ENCODE data around the gene YWHAE. TPM values are rescaled to one million over a fixed set of nuclear protein-coding genes. Genes with fewer than 3 reads are reported as not detected.
"Not testable (repeated sequence)": the region's sequence is repeated elsewhere in the genome, so short reads cannot be mapped to it uniquely, and the experiment has no call there.

The YWHAE gene
- total and polyA plus RNA-seq, 5 donors = 366 to 570 (median 535) TPM

DNA sequence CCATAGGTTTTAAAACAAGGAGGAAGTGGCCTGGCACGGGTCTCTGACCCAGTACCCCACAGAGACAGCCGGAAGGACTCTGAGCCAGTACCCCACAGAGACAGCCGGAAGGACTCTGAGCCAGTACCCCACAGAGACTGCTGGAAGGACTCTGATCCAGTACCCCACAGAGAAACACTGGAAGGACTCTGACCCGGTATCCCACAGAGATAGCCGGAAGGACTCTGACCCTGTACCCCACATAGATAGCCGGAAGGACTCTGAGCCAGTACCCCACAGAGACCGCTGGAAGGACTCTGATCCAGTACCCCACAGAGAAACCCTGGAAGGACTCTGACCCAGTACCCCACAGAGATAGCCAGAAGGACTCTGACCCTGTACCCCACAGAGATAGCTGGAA, 71.6 kb downstream of the YWHAE start:
- ATAC-seq (no peak), DNase-seq (no peak)
- Histone ChIP-seq H3K9me3 (ENCODE audit: control insufficient read depth, low read length) (no peaks in the 10 kb centered on the region), H3K4me3 (ENCODE audit: low read length) (no peak overlapping the region), H3K27me3 (ENCODE audit: control insufficient read depth, insufficient read depth) (no peaks in the 10 kb centered on the region), H3K27ac (ENCODE audit: low read length) (no peak overlapping the region), H3K4me1 (ENCODE audit: control insufficient read depth, insufficient read depth, low read length) (no peaks in the 10 kb centered on the region)
- intact Hi-C loops (cut with DNase I) = no loop called here
- WGBS = 70% methylated on average over 7 of the region's 7 CpGs

DNA sequence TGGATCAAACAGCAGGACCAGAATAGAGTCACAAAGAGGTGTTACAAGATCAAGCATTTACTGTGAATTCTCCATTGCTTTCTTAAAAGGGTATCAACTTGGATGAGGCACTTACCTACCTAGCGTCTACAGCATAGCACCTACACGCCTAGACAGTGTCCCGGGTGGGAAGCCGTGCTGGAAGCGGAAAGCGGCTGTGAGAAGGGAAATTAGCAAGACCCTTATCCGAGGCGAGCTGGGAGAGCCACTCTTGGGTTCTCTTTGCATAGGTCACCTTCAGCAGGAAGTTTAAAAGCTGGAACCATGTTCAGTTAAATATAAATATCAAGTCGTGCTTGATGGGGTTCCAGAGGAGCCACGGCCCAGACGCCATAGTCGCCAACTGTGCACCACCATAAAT, 74.3 kb downstream of the YWHAE start:
- Histone ChIP-seq H3K4me1 (ENCODE audit: control insufficient read depth, insufficient read depth, low read length) (no peaks in the 10 kb centered on the region), H3K27ac (ENCODE audit: low read length) (no peak overlapping the region), H3K9me3 (ENCODE audit: control insufficient read depth, low read length) (no peaks in the 10 kb centered on the region), H3K4me3 (ENCODE audit: low read length) (no peak overlapping the region), H3K27me3 (ENCODE audit: control insufficient read depth, insufficient read depth) (no peaks in the 10 kb centered on the region)
- no peak for ATAC-seq
- no peak for DNase-seq
- 79% methylated on average over 12 of the region's 12 CpGs for WGBS
- intact Hi-C loops (cut with DNase I) = no loop called here

GRCh38 chr17:1324201-1324771, 75.7 kb downstream of the YWHAE start:
- no peak overlapping the region for H3K4me3 ChIP-seq (ENCODE audit: low read length)
- WGBS = 68% methylated on average over 27 of the region's 27 CpGs
- H3K4me1 ChIP-seq (ENCODE audit: control insufficient read depth, insufficient read depth, low read length) = no peaks in the 10 kb centered on the region
- no peak overlapping the region for H3K27ac ChIP-seq (ENCODE audit: low read length)
- H3K9me3 ChIP-seq (ENCODE audit: control insufficient read depth, low read length) = no peaks in the 10 kb centered on the region
- intact Hi-C loops (cut with DNase I) = no loop called here
- H3K27me3 ChIP-seq (ENCODE audit: control insufficient read depth, insufficient read depth) = no peaks in the 10 kb centered on the region
- ATAC-seq (peak in 1 of 2 donors; percentile 16), DNase-seq (no peak)

GRCh38 chr17:1323336-1323735, 76.7 kb downstream of the YWHAE start:
- 80% methylated on average over 19 of the region's 19 CpGs for WGBS
- intact Hi-C loops (cut with DNase I) = no loop called here
- ATAC-seq = no peak

GRCh38 chr17:1322480-1322879, 77.5 kb downstream of the YWHAE start:
- H3K4me1 ChIP-seq (ENCODE audit: control insufficient read depth, insufficient read depth, low read length) = no peaks in the 10 kb centered on the region
- no peak overlapping the region for H3K4me3 ChIP-seq (ENCODE audit: low read length)
- DNase-seq (no peak), ATAC-seq (no peak)
- WGBS = 72% methylated on average over 10 of the region's 10 CpGs
- H3K9me3 ChIP-seq (ENCODE audit: control insufficient read depth, low read length) = no peaks in the 10 kb centered on the region
- no peak overlapping the region for H3K27ac ChIP-seq (ENCODE audit: low read length)
- H3K27me3 ChIP-seq (ENCODE audit: control insufficient read depth, insufficient read depth) = no peaks in the 10 kb centered on the region
- intact Hi-C loops (cut with DNase I) = no loop called here

More at GRCh38 chr17:1323336-1323735, 76.7 kb downstream of the YWHAE start:
- Histone ChIP-seq H3K4me1 (ENCODE audit: control insufficient read depth, insufficient read depth, low read length) (no peaks in the 10 kb centered on the region), H3K4me3 (ENCODE audit: low read length) (no peak overlapping the region), H3K9me3 (ENCODE audit: control insufficient read depth, low read length) (no peaks in the 10 kb centered on the region), H3K27ac (ENCODE audit: low read length) (no peak overlapping the region), H3K27me3 (ENCODE audit: control insufficient read depth, insufficient read depth) (no peaks in the 10 kb centered on the region)
- DNase-seq = no peak

GRCh38 chr17:1322014-1322428, 78.0 kb downstream of the YWHAE start:
- intact Hi-C loops (cut with DNase I) = no loop called here
- Histone ChIP-seq H3K27ac (ENCODE audit: low read length) (no peak overlapping the region), H3K9me3 (ENCODE audit: control insufficient read depth, low read length) (no peaks in the 10 kb centered on the region), H3K27me3 (ENCODE audit: control insufficient read depth, insufficient read depth) (no peaks in the 10 kb centered on the region), H3K4me1 (ENCODE audit: control insufficient read depth, insufficient read depth, low read length) (no peaks in the 10 kb centered on the region), H3K4me3 (ENCODE audit: low read length) (no peak overlapping the region)
- no peak for DNase-seq
- WGBS = 63% methylated on average over 6 of the region's 6 CpGs
- no peak for ATAC-seq

- ATAC-seq (peak; percentile 56 to 67), DNase-seq (peak in 2 of 3 donors; percentile 63 to 66)
- Histone ChIP-seq H3K27ac (ENCODE audit: low read length) (peak overlapping the region; percentile 9), H3K4me3 (ENCODE audit: low read length) (no peak overlapping the region), H3K27me3 (ENCODE audit: control insufficient read depth, insufficient read depth) (no peaks in the 10 kb centered on the region), H3K4me1 (ENCODE audit: control insufficient read depth, insufficient read depth, low read length) (peaks cover 2% of the 10 kb centered on the region), H3K9me3 (ENCODE audit: control insufficient read depth, low read length) (no peaks in the 10 kb centered on the region)
- intact Hi-C loops (cut with DNase I) = no loop called here
- 47% methylated on average over 10 of the region's 10 CpGs for WGBS
Observed at GRCh38 chr17:1315891-1316403, 84.1 kb downstream of the YWHAE start.

GRCh38 chr17:1315409-1315808, 84.6 kb downstream of the YWHAE start:
- peaks cover 2% of the 10 kb centered on the region for H3K4me1 ChIP-seq (ENCODE audit: control insufficient read depth, insufficient read depth, low read length)
- no peaks in the 10 kb centered on the region for H3K27me3 ChIP-seq (ENCODE audit: control insufficient read depth, insufficient read depth)
- DNase-seq (peak in 2 of 3 donors; percentile 59 to 75), ATAC-seq (peak; percentile 63 to 72)
- no peaks in the 10 kb centered on the region for H3K9me3 ChIP-seq (ENCODE audit: control insufficient read depth, low read length)
- intact Hi-C loops (cut with DNase I) = no loop called here
- H3K4me3 ChIP-seq (ENCODE audit: low read length) = no peak overlapping the region
- WGBS = 50% methylated on average over 10 of the region's 10 CpGs
- H3K27ac ChIP-seq (ENCODE audit: low read length) = peak overlapping the region; percentile 9

GRCh38 chr17:1313270-1314005, 86.6 kb downstream of the YWHAE start:
- H3K4me1 ChIP-seq (ENCODE audit: control insufficient read depth, insufficient read depth, low read length) = peaks cover 2% of the 10 kb centered on the region
- ATAC-seq (peak in 1 of 2 donors; percentile 18), DNase-seq (peak in 1 of 3 donors; percentile 20)
- H3K9me3 ChIP-seq (ENCODE audit: control insufficient read depth, low read length) = no peaks in the 10 kb centered on the region
- H3K27ac ChIP-seq (ENCODE audit: low read length) = no peak overlapping the region
- intact Hi-C loops (cut with DNase I) = no loop called here
- H3K27me3 ChIP-seq (ENCODE audit: control insufficient read depth, insufficient read depth) = no peaks in the 10 kb centered on the region
- H3K4me3 ChIP-seq (ENCODE audit: low read length) = no peak overlapping the region
- WGBS = 81% methylated on average over 8 of the region's 8 CpGs

GRCh38 chr17:1312261-1312870, 87.7 kb downstream of the YWHAE start:
- ATAC-seq (peak in 1 of 2 donors; percentile 52), DNase-seq (peak in 1 of 3 donors; percentile 39)
- WGBS = 60% methylated on average over 9 of the region's 9 CpGs

DNA sequence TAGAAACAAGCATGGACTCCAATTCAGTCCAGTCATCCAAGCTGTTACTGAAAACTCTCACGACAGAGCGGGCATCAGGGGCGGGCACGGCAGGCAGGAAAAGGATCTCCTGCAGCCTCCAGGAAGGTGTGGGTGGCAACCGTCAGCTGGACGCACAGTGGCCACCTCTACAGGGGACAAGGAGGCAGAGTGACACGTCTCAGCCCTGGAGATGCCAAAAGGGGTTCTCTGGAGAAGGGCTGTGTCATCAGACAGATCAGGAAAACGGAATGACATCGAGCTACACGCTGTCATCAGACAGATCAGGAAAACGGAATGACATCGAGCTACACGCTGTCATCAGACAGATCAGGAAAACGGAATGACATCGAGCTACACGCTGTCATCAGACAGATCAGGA, 92.2 kb downstream of the YWHAE start:
- H3K27me3 ChIP-seq (ENCODE audit: control insufficient read depth, insufficient read depth); ATAC-seq; H3K9me3 ChIP-seq (ENCODE audit: control insufficient read depth, low read length); H3K4me1 ChIP-seq (ENCODE audit: control insufficient read depth, insufficient read depth, low read length); H3K4me3 ChIP-seq (ENCODE audit: low read length); DNase-seq; intact Hi-C loops (cut with DNase I); H3K27ac ChIP-seq (ENCODE audit: low read length): not testable (repeated sequence)
- WGBS = 70% methylated on average over 11 of the region's 16 CpGs

More at GRCh38 chr17:1312261-1312870, 87.7 kb downstream of the YWHAE start:
- H3K27me3 ChIP-seq (ENCODE audit: control insufficient read depth, insufficient read depth) = no peaks in the 10 kb centered on the region
- H3K9me3 ChIP-seq (ENCODE audit: control insufficient read depth, low read length) = no peaks in the 10 kb centered on the region
- H3K4me3 ChIP-seq (ENCODE audit: low read length) = no peak overlapping the region
- H3K27ac ChIP-seq (ENCODE audit: low read length) = no peak overlapping the region
- intact Hi-C loops (cut with DNase I) = no loop called here
- peaks cover 2% of the 10 kb centered on the region for H3K4me1 ChIP-seq (ENCODE audit: control insufficient read depth, insufficient read depth, low read length)
